Endothelial cell of hepatic sinusoid (primary cell): ENCODE measurements around the gene NCAPD2.

ENCODE experiments used
- in situ Hi-C: cut with HindIII; loops from 2 replicates; pipeline ENCODE4 v1.10.0; 2017; ENCODE audit warnings: low sequenced_read_pairs

NCAPD2 gene

DNA sequence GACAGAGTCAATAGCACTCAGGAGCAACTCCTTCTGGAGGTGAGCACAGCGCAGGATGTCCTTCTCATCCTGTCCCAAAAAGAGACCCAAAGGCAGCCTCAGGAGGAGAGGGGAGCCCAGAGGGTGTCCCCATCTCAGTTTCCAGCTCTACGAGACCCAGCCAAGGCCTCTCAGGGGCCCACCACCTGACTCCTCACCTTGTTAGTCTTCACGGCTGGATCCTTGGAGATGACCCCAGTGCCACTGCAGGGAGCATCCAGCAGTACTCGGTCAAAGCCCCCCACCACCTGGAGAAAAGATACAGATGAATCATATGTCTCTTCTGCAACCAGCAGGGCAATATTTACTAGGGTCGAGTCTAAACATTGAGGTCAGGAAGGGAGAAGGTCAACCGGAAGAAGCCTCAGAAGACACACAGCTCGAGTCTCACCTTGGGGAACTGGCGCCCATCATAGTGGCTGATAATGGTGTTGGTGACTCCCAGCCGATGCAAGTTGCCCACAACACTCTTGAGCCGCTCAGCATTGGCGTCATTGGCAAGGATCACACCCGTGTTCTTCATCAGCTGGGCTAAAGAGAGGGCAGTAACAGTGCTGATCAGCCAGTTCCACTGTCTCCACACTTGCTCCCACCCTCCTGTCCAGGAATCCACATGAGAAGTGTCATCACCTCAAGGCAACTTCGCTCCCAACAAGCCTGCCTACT lies 66.8 kb downstream of the NCAPD2 start:
- in situ Hi-C loops: no loop called here

DNA sequence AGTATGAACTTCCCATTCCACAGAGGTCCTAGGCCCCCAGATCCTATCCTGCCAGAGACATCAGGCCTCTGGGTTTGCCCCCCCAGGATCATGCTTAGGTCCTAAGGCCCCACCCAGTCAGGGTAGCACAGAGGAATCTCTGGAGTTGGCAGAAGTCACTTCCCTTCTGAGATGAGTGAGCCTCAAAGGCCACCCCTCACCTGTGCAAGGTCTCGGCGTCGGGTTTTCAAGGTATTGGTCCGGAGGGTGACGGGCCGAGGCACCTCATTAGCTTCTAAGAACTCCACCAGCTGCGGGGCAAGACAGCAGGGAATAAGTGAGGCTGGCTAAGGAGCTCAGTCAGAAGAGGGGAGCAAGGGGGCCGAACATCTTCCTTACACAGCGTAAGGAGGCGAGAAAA lies 69.0 kb downstream of the NCAPD2 start:
- in situ Hi-C loops: no loop called here

DNA sequence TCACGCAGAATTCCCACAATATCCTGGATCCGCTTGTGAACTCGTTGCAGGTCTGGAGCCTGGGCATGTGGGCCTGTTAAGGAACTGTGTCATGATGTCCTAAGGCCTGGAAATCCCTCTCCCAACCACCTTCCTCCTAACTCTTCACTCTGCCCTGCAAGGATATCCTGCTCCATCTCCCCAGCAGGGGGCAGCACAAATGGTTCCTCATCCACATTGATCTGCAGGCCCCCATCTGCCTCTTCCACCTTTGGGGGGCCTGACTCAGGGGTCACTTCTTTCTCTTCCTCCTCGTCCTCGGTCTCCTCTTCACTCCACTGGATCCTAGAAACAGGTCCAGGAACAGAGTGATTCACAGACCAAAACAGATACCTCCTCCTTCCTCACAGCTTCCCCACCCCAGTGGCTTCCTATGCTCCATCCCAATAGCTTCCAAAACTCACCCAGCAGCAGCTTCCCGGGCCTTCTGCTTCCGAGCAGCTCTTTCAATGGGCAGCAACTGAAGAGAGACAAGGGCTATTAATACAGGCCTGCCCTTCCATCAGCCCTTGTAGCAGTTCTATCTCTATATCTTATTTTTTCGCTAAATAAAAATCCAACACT lies 69.6 kb downstream of the NCAPD2 start:
- in situ Hi-C loops: no loop called here

DNA sequence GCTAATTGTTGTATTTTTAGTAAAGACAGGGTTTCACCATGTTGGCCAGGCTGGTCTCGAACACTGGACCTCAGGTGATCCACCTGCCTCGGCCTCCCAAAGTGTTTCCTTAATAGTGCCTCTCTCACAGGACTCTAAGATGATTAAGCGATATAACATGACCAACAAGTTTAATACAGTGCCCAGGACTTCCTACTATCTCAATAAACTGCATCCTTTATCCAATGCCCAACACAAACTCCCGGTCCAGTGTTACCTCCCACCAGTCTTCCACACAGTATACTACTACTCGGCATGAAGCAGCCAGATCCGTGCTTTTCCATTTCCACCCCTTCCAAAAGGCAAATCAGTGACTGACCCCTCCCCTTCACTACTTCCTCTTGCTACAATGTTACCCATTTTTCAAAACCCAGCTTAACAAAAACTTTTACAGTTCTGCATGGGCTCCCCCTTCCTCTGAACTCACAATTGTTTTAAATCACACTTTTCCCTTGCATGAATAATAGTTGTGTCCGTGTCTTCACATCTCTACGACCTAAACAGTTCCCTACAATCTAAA lies 73.3 kb downstream of the NCAPD2 start:
- in situ Hi-C loops: no loop called here

DNA sequence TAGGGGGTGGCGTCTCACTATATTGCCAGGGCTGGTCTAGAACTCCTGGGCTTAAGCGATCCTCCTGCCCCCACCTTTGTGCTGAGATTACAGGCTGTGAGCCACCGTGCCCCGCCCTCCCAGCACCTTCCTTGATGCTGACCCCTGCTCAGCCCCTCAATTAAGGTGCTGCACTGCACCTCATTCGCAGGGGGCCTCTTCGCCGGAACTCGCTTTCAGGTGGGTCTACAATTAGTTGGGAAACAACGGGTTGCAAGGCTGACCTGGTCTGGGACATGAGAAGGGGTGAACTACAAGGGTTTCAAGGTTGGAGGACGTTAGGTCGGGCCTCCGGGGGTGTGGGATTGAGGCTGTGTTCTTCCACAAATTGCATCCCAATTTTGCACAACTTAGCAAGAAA lies 75.4 kb downstream of the NCAPD2 start:
- in situ Hi-C loops: no loop called here

DNA sequence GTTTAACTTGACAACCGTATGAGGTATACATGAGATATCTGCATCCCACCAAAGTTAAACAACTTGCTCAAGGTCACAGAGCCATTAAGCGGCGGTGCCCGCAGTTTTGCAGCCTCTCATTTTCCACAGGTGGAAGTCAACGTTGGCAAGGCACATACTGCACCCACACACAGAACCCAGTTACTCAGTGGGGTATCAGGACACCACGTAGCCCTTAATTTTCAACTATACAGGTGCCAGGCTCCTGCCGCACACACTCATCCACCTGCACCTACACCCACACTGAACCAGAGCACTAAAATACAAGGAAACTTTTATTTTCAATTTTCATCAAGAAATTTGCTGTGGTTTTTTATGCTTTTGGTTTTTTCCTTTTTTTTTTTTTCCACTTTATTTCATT lies 75.9 kb downstream of the NCAPD2 start:
- in situ Hi-C loops: no loop called here

DNA sequence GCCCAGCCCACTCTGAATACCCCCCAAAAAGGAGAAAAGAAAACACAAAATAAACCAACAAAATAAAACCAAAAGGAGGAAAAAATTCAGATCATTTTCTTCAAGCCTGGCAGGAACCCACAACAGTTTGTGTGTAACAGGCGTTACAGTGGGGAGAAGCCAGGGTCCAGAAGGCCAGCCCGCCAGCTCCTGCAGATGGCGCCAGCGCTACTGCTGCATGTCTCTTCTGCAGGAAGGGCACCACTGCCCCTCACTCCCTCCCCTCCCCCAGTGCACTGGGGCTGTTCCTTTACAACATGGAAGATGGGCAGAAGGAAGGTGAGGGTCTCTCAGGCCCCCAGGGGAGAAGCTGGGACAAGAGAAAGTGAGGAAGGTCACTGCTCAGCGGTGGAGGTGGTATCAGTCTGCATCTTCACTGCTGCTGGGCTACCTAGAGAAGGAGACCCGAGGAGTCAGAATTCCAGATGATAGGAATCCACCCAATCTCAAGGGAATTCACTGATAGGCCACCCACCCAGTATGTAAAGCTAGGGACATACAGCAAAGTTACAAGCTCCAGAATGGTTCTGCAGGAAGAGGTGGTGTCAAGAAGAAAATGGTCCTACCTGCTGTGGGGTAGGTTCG lies 76.5 kb downstream of the NCAPD2 start:
- in situ Hi-C loops: no loop called here

DNA sequence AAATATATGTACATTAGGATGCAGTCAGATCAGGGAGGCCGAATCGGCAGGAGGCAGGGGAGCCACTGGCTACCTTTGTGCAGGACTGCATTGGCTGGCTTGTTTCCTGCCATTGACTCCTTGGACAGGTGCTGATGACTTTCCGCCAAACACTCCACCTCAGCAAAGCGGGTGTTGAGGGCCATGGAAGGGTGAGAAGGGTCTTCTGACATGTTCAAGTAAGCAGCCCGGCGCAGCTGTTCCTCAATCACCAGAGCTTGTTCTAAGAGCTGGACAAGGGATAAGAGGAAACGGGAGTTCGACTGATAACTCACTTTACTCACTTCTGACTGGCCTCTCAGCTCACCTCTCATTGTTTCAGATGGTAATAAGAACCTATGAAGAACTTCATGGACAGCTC lies 79.1 kb downstream of the NCAPD2 start:
- in situ Hi-C loops: no loop called here

DNA sequence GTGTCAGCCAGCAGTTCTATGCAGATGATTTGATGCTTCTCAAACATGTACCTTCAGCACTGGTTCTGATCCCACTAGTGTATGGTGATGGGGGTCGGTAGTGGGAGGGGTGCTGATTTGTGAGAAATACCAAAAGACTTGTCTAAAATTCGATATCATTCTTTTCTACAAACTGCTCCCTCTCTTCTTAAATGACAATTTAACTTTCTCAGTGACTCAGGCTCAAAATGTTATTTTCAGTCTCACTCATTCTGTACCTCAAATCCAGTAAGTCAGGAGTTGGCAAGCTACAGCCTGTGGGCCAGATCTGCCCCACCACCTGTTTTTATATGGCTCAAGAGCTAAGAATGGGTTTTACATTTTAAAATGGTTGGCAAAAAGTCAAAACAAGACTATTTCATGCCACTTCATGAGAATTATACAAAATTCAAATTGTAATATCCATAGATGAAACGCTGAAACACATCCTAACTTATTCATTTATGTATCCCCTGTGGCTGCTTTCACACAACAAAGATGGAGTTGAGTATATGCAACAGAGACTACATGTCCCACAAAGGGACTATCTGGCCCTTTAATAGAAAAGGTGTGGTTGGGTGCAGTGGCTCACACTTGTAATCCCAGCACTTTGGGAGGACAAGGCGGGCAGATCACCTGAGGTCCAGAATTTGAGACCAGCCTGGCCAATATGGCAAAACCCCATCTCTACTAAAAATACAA lies 80.8 kb downstream of the NCAPD2 start:
- in situ Hi-C loops: no loop called here

DNA sequence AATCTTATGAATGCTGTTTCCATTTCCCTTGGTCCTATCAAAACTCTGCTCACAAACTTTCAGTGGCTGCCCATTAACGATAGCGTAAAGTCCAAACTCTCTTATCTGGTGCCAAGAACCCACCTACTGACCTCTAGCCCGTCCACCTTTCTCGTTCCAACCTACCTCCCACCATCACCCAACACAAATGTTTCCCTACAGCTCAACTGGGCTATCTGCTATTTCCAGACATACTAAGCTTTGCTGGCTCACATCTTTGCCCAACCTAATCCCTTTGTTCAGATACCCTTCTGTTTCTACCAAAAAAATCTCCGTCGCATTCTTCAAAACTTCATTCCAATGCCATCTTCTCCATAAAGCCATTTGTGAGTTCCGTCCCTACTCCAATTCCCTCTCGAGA lies 81.7 kb downstream of the NCAPD2 start:
- in situ Hi-C loops: no loop called here
